Spleen (tissue), 11 donors: ENCODE results near the gene ERCC1. TPM values are rescaled to one million over a fixed set of nuclear protein-coding genes. Genes with fewer than 3 reads are reported as not detected.

Source experiments
- DNase-seq: peaks from one replicate; pipeline ENCODE4 v3.0.0-alpha.2; 2020
- H3K27ac ChIP-seq, 8 donors: fragments of 200-600 bp; sonication (generic) in 7 of 8; 1 replicate in 4 of 8; 2 replicates in 4 of 8; pipeline versions ENCODE4 v1.5.0 to v1.8.0; 2016 to 2021; ENCODE audit warnings: inconsistent platforms in 4 of 8, mild to moderate bottlenecking in 4 of 8, moderate library complexity in 1 of 8
- H3K27me3 ChIP-seq, 7 donors: fragments of 200-600 bp; sonication (generic) in 6 of 7; replicated peaks in 1 of 7; 1 replicate in 4 of 7; 2 replicates in 3 of 7; pipeline versions ENCODE4 v1.5.0 to v1.8.0; 2016 to 2021; ENCODE audit warnings: inconsistent platforms in 3 of 7, mild to moderate bottlenecking in 1 of 7
- H3K36me3 ChIP-seq, 6 donors: fragments of 200-600 bp; sonication (generic) in 5 of 6; 1 replicate in 4 of 6; 2 replicates in 2 of 6; pipeline versions ENCODE4 v1.5.0 to v1.8.0; 2016 to 2021; ENCODE audit warnings: inconsistent platforms in 2 of 6
- H3K4me1 ChIP-seq, 6 donors: fragments of 200-600 bp; sonication (generic) in 5 of 6; 1 replicate in 3 of 6; 2 replicates in 3 of 6; pipeline versions ENCODE4 v1.5.0 to v1.8.0; 2016 to 2021; ENCODE audit warnings: inconsistent platforms in 3 of 6
- H3K4me3 ChIP-seq, 8 donors: fragments of 200-600 bp; sonication (generic) in 7 of 8; 1 replicate in 4 of 8; 2 replicates in 4 of 8; pipeline versions ENCODE4 v1.5.0 to v1.8.0; 2016 to 2021; ENCODE audit warnings: inconsistent platforms in 4 of 8, mild to moderate bottlenecking in 4 of 8, moderate library complexity in 2 of 8
- H3K9me3 ChIP-seq, 8 donors: fragments of 200-600 bp; sonication (generic) in 7 of 8; 1 replicate in 4 of 8; 2 replicates in 4 of 8; pipeline versions ENCODE4 v1.5.0 to v1.8.0; 2016 to 2021; ENCODE audit warnings: inconsistent platforms in 4 of 8
- POLR2A ChIP-seq, 3 donors: fragments of 450-650 bp; IDR thresholded peaks; one replicate each; pipeline ENCODE4 v1.5.1; 2017; ENCODE audit warnings: antibody characterized with exemption in 3 of 3, mild to moderate bottlenecking in 1 of 3
- POLR2AphosphoS5 ChIP-seq, 3 donors: sonication (generic); formaldehyde crosslinking; IDR thresholded peaks; one replicate each; pipeline ENCODE4 v1.5.1; 2017; ENCODE audit warnings: antibody characterized with exemption in 3 of 3
- WGBS, 5 donors: extraction: QIAGEN DNeasy Blood & Tissue Kit in 3 of 5; methylation state at CpG; one replicate each; pipeline versions ENCODE4 v1.1.5 to v1.1.7; 2013 to 2018; 5-methylcytosine and 5-hydroxymethylcytosine counted together
- intact Hi-C: fragments of 100-400 bp; cut with DNase I; formaldehyde crosslinking; loops from one replicate; pipeline ENCODE4 v1.15.0; 2023; ENCODE audit warnings: low total_unique reads
- polyA plus RNA-seq, 3 donors: library from polyadenylated mRNA; stranded (reverse); fragments of 200-250 nt; gene quantifications; one replicate each; pipeline ENCODE4 v1.2.1, GENCODE V29; 2013
- total RNA-seq, 7 donors: library from RNA; depleted of rRNA in 3 of 7; stranded (reverse); fragments of >200 nt in 3 of 7; fragmentation: NEBNext Ultra II Directional in 4 of 7; extraction: Animal tissue kit (Norgen Biotek cat#: 25700) in 4 of 7; gene quantifications; one replicate each; pipeline versions ENCODE4 v1.1.0 to v1.2.1, GENCODE V29; 2016 to 2021
- TF ChIP-seq, protein P1 (sequence below), 11 experiments: fragments of 200-600 bp in 7 of 11; fragments of 450-650 bp in 4 of 11; sonication (generic) in 4 of 11; IDR thresholded peaks in 8 of 11; conservative IDR thresholded peaks in 3 of 11; 1 replicate in 7 of 11; 2 replicates in 4 of 11; pipeline versions ENCODE4 v1.4.0 to v1.8.0; 2016 to 2021; ENCODE audit warnings: antibody characterized with exemption in 11 of 11, inconsistent platforms in 4 of 11, mild to moderate bottlenecking in 1 of 11
- donor health status: healthy with polysubstance abuse.
- donor health status: DM: no; HTN: no; CAD: no; lungs with moderate emphysema.
- donor health status: DM: no; HTN: no; CAD: no.
- donor health status: Bipolar disorder and iron deficiency.
- donor health status: healthy.
- donor health status: DM: no; HTN: no; CAD: no.
- donor health status: DM: yes; HTN: yes; CAD: no.

Gene ERCC1
- total and polyA plus RNA-seq, 10 donors = 45.3 to 69.4 (median 54.1) TPM

DNA sequence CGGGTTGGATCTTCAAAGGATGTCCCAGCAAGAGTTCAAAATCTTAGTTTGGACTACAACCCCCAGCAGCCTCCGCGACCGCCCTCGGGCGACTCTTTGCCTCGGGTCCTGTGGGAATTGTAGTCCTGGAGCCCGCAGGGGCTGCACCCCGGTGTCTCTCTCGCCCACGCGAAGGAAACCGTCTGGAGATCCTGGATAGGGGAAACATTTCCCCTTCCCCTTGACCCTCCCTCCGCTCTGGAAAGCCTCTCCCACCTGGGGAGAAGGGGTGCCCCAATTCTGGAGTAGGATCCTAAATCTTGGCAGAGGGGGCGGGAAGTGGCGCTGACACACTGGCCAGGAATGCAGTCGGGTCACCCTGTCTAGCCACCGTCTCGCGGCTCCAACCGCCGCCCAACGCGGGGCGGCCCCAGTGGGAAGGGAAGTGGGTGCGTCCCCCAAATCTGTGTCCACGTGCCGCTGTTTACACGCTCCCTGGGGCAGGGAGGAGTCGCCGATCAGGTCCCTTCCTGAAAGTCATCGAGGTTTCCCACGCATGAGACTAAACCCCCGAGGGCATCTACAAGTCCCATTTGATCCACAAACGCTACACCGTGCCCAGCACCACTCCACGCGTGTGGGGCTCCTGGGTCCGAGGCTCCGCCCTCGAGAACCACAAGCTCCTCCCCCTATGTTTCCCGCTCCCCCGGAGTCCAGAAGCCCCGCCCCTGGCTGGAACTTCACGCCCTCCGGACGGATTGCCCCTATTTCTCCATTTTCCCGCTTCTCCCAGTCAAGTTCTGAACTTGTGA lies 18.1 kb downstream of the ERCC1 start:
- WGBS, 5 donors = 0 to 1% (median 1%) methylated on average over 31 to 48 of the region's 48 CpGs
- Histone ChIP-seq H3K4me1 (peaks cover 22 to 86% (median 60%) of the 10 kb centered on the region in 6 donors), H3K27ac (peak overlapping the region; percentile 78 to 96 (median 91)), H3K4me3 (peak overlapping the region; percentile 74 to 89 (median 82)), H3K27me3 (peaks cover 0 to 38% (median 10%) of the 10 kb centered on the region in 7 donors), H3K36me3 (peaks cover 0 to 11% (median 0%) of the 10 kb centered on the region in 6 donors), H3K9me3 (no peaks in the 10 kb centered on the region)
- DNase-seq = peak; percentile 95
- intact Hi-C loops = no loop called here
- TF ChIP-seq, protein P1, sequence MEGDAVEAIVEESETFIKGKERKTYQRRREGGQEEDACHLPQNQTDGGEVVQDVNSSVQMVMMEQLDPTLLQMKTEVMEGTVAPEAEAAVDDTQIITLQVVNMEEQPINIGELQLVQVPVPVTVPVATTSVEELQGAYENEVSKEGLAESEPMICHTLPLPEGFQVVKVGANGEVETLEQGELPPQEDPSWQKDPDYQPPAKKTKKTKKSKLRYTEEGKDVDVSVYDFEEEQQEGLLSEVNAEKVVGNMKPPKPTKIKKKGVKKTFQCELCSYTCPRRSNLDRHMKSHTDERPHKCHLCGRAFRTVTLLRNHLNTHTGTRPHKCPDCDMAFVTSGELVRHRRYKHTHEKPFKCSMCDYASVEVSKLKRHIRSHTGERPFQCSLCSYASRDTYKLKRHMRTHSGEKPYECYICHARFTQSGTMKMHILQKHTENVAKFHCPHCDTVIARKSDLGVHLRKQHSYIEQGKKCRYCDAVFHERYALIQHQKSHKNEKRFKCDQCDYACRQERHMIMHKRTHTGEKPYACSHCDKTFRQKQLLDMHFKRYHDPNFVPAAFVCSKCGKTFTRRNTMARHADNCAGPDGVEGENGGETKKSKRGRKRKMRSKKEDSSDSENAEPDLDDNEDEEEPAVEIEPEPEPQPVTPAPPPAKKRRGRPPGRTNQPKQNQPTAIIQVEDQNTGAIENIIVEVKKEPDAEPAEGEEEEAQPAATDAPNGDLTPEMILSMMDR (IDR thresholded peaks at IDR 0.05 in 8 of 11, conservative IDR thresholded peaks at IDR 0.05 in 3 of 11) = no peak
- TF ChIP-seq POLR2AphosphoS5 (IDR thresholded peaks at IDR 0.05) = peak; percentile 47 to 81 (median 58)
- TF ChIP-seq POLR2A (IDR thresholded peaks at IDR 0.05) = no peak

- no peaks in the 10 kb centered on the region for H3K9me3 ChIP-seq
- H3K4me3 ChIP-seq = peak within 1 kb of the TSS; percentile 74 to 89 (median 82)
- peak within 1 kb of the TSS; percentile 78 to 96 (median 91) for H3K27ac ChIP-seq
- H3K27me3 ChIP-seq = peaks cover 0 to 41% (median 10%) of the 10 kb centered on the region in 7 donors
- WGBS, 5 donors = 4 to 20% (median 5%) methylated on average over 34 to 46 of the region's 46 CpGs
- intact Hi-C loops = no loop called here
- DNase-seq = peak; percentile 88
- TF ChIP-seq, protein P1 (IDR thresholded peaks at IDR 0.05 in 8 of 11, conservative IDR thresholded peaks at IDR 0.05 in 3 of 11) = no peak
- TF ChIP-seq POLR2AphosphoS5 (IDR thresholded peaks at IDR 0.05) (peak in 1 of 3 donors; percentile 55), POLR2A (IDR thresholded peaks at IDR 0.05) (no peak)
- H3K4me1 ChIP-seq = peaks cover 22 to 82% (median 60%) of the 10 kb centered on the region in 6 donors
- H3K36me3 ChIP-seq = peaks cover 0 to 11% (median 0%) of the 10 kb centered on the region in 6 donors
Observed at GRCh38 chr19:45404557-45405434, 18.9 kb downstream of the ERCC1 start, which contains the start of gene PPP1R13L. Gene PPP1R13L, minus strand, starts transcription at chr19:45405069. Its CDS starts 6,751 bp downstream, at chr19:45398318.

DNA sequence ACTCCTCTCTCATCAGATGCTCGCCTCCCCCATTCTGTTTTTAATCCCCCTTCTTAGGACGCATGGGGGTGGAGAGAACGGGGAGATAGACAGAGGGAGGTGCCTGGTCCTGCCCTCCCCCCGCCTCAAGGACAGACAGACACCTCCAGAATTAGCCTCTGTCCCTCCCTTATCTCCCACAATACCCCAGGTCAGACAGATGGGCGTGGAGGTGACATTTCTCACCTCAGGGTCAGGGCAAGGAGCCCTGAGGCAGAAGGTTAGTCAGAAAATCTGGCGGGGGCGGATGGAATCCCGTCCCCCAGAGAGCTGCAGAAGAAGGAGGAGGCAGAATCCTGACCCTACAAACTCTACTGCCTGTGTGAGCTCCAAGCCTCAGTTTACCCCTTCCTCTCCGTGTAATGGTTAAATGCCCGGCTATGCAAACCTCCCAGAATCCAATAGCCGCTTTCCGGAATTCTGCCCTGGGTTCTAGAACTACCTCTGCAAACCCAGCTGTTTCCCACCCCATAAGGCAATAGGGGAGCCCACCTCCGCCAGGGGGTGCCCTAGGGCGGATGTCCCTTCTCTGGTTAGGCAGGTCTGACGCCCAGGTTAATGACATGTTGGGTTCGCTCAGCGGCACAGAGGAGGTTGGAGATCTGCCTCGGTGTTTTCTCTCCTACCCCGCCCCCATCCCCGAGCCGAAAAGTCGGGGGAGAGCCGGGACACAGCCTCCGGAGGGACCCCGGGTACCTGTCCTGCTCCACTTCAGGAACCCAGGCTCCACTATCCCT lies 19.7 kb downstream of the ERCC1 start:
- peak overlapping the region in 6 of 8 donors; percentile 7 to 95 (median 88) for H3K27ac ChIP-seq
- H3K36me3 ChIP-seq = peaks cover 0 to 8% (median 0%) of the 10 kb centered on the region in 6 donors
- H3K9me3 ChIP-seq = no peaks in the 10 kb centered on the region
- H3K4me1 ChIP-seq = peaks cover 22 to 80% (median 57%) of the 10 kb centered on the region in 6 donors
- peak overlapping the region; percentile 74 to 89 (median 82) for H3K4me3 ChIP-seq
- peak; percentile 87 for DNase-seq
- intact Hi-C loops = no loop called here
- TF ChIP-seq POLR2A (IDR thresholded peaks at IDR 0.05) (no peak), POLR2AphosphoS5 (IDR thresholded peaks at IDR 0.05) (no peak)
- TF ChIP-seq, protein P1 (IDR thresholded peaks at IDR 0.05 in 8 of 11, conservative IDR thresholded peaks at IDR 0.05 in 3 of 11) = peak in 8 of 11 experiments; percentile 16 to 64 (median 38)
- H3K27me3 ChIP-seq = peaks cover 0 to 48% (median 10%) of the 10 kb centered on the region in 7 donors
- whole genome bisulfite sequencing, 5 donors = 22 to 28% (median 25%) methylated on average over 21 to 25 of the region's 25 CpGs
